HG03432 (cell line): ENCODE measurements around the gene TCTA.
"Not testable (repeated sequence)": the region's sequence is repeated elsewhere in the genome, so short reads cannot be mapped to it uniquely, and the experiment has no call there.

Source experiments
- ATAC-seq: cut with Tn5 transposase; IDR thresholded peaks from one replicate; pipeline ENCODE4 v1.9.1; 2021; ENCODE audit warnings: mild to moderate bottlenecking, moderate library complexity; ENCODE audit not compliant: unreplicated experiment

TCTA gene

GRCh38 chr3:49411968-49412631 is at the start of gene TCTA, which contains the start of gene RHOA:
Gene TCTA, plus strand, starts transcription at chr3:49412423. Its CDS starts 4 bp downstream, at chr3:49412427.
Gene RHOA, minus strand, starts transcription at chr3:49411976. Its CDS starts 36,387 bp downstream, at chr3:49375589.
- peak; percentile 71 for ATAC-seq

GRCh38 chr3:49362561-49362960 is 49.7 kb upstream of the TCTA start:
- ATAC-seq, result no peak

GRCh38 chr3:49370585-49371290 is 41.5 kb upstream of the TCTA start:
- ATAC-seq, result no peak

GRCh38 chr3:49371946-49372345 is 40.3 kb upstream of the TCTA start:
- no peak for ATAC-seq

- ATAC-seq, result no peak
These were observed 34.7 kb upstream of the TCTA start for GRCh38 chr3:49377483-49377882.

GRCh38 chr3:49378249-49378895 is 33.9 kb upstream of the TCTA start:
- no peak for ATAC-seq

GRCh38 chr3:49383387-49383786 is 28.8 kb upstream of the TCTA start:
- ATAC-seq, result no peak

- ATAC-seq, result no peak
These were observed 26.6 kb upstream of the TCTA start for GRCh38 chr3:49385617-49386016.

GRCh38 chr3:49386056-49386756 is 26.0 kb upstream of the TCTA start:
- no peak for ATAC-seq

GRCh38 chr3:49387721-49388120 is 24.5 kb upstream of the TCTA start:
- no peak for ATAC-seq

- ATAC-seq, result no peak
These were observed 23.9 kb upstream of the TCTA start for GRCh38 chr3:49388289-49388820.

GRCh38 chr3:49389297-49389696 is 22.9 kb upstream of the TCTA start:
- no peak for ATAC-seq

- ATAC-seq, result not testable (repeated sequence)
These were observed 20.9 kb upstream of the TCTA start for GRCh38 chr3:49391310-49391709.

GRCh38 chr3:49397470-49397869 is 14.8 kb upstream of the TCTA start:
- no peak for ATAC-seq

GRCh38 chr3:49399461-49399860 is 12.8 kb upstream of the TCTA start:
- ATAC-seq, result no peak

- ATAC-seq, result no peak
These were observed 10.5 kb upstream of the TCTA start for GRCh38 chr3:49401766-49402165.

- ATAC-seq, result no peak
These were observed 8.3 kb upstream of the TCTA start for GRCh38 chr3:49403891-49404290.

- not testable (repeated sequence) for ATAC-seq
These were observed 6.7 kb upstream of the TCTA start for GRCh38 chr3:49405570-49405969.

GRCh38 chr3:49406571-49407565 is 5.4 kb upstream of the TCTA start:
- no peak for ATAC-seq
